RWPE1 (cell line): Measurements from ENCODE around the gene ARL13B.

Source experiments
- CTCF ChIA-PET: fragments of 350-600 bp; sonication (Branson Sonifier 250); formaldehyde crosslinking; extraction: SDS; loops from one replicate; lab custom pipeline; 2021; lab: Yijun Ruan, JAX
- POLR2A ChIA-PET: fragments of 400-600 bp; formaldehyde crosslinking; extraction: SDS; loops from one replicate; lab custom pipeline; 2020; ENCODE audit warnings: antibody characterized with exemption; ENCODE audit not compliant: low non-redundant PET; lab: Yijun Ruan, JAX
- DNase-seq: peaks from one replicate; pipeline ENCODE4 v3.0.0; 2012; ENCODE audit warnings: low spot score
- H3K27ac ChIP-seq: fragments of 450-650 bp; 2 replicates; pipeline ENCODE4 v1.5.1; 2017
- CTCF ChIP-seq: fragments of 450-650 bp; conservative IDR thresholded peaks from 2 replicates; pipeline ENCODE4 v1.5.1; 2017; ENCODE audit warnings: low read depth, mild to moderate bottlenecking

ARL13B gene

DNA sequence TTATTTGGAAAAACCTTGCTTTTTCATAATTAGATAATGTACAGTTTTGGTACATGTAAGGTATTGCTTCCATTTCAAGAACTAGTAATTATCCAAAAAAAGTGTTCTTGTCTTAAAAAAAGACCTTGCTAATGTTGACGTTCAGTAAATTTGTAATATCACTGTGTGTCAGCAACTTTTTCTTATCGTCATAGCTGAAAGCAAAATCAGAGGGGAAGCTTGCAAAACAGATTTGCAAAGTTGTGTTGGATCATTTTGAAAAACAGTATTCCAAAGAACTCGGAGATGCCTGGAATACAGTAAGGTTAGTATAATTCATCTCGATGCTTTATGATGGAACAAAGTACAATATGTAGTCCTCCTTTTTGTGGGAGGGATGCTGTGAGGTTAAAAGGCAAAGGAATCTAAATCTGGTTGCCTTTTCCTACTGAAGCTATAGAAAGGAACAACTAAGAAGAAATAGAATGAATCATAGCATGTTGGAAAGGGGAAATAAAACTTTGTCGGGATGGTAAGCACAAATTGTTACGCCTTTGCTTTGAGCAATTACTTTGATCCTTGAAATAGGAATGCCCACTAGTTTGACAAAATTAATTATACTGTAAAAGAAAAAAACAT, 84.4 kb downstream of the ARL13B start:
- no peak overlapping the region for H3K27ac ChIP-seq
- no peak for TF ChIP-seq CTCF
- CTCF ChIA-PET, result no interaction called here
- no peak for DNase-seq
- POLR2A ChIA-PET, result no interaction called here

GRCh38 chr3:94065122-94065521, 85.2 kb downstream of the ARL13B start:
- no peak overlapping the region for H3K27ac ChIP-seq
- POLR2A ChIA-PET, result no interaction called here
- DNase-seq, result no peak
- TF ChIP-seq CTCF, result no peak
- CTCF ChIA-PET, result no interaction called here

DNA sequence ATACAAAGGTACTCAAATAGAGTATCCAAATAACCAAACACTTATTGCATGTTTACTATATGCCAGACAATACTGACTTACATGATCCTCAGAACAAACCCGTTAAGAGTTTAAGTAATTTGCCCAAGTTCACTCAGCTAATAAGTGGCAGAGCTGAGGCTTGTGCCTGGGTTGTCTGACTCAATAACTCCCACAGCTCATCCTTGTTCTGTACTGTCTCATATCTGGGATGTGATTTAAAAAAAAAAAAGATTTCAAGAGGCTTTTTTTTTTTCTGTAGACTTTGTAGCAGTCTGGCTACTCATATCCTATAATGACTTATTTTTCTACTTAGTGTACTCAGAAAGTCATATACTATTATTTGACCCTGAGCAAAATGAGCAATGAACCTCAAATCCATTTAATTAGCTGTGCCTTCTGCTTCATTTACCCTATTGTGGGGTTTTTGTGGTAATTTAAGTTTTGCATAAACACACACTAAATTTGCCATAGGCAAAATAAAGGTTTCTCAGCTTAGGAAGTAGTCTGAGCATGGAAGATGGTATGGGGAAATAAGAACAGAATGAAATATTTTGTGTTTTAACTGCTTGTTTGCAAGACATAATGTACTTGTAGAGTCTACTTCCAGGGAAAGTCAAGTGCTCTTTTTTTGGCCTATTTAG, 86.0 kb downstream of the ARL13B start:
- ChIA-PET POLR2A (no interaction called here), CTCF (interaction anchor here (0.6 kb wide), 1 partner anchor 20 kb away, joined by 3 read pairs; no protein-coding TSS in a partner anchor)
- H3K27ac ChIP-seq, result no peak overlapping the region
- no peak for TF ChIP-seq CTCF
- DNase-seq, result no peak

GRCh38 chr3:94066506-94067500, 86.8 kb downstream of the ARL13B start:
- POLR2A ChIA-PET, result no interaction called here
- no peak for TF ChIP-seq CTCF
- CTCF ChIA-PET, result no interaction called here
- no peak overlapping the region for H3K27ac ChIP-seq
- DNase-seq, result no peak

DNA sequence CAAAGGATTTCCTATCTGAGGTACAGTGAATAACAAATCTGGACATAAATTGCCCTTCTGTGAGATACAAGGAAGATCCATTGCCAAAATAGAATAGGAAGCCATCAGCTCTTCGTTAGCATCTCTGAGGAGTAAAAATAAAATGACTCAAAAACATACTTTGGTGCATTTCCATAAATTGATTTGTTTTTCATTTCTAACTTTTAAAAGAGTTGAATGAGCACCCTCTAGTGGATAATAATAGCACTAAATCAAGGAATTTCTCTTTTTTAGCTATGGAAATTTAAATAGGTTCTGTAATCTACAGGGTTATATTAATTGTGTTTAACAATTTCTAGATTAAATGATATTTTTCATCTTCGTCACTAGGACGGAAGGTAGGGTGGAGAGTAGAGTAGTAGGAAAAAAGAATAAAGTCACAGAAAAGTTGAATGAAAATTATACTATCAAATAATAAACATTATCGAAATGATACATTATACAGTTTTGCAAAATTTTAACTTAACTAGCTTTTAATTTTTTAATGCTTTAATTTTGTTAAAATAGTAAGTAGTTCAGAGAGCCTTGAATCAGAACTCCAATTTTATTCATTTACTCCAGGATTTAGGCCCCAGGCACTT, 89.3 kb downstream of the ARL13B start:
- DNase-seq, result peak; percentile 11
- POLR2A ChIA-PET, result no interaction called here

More for the DNA sequence above, 89.3 kb downstream of the ARL13B start:
- CTCF ChIA-PET, result interaction anchor here (0.6 to 1.7 kb wide), 4 partner anchors 8 to 88 kb away, joined by 3 to 11 read pairs (median 3); no protein-coding TSS in a partner anchor
- no peak overlapping the region for H3K27ac ChIP-seq
- TF ChIP-seq CTCF, result peak; percentile 67
